Neural cell (in vitro differentiated cells): ENCODE results near the gene RHAG. TPM values are rescaled to one million over a fixed set of nuclear protein-coding genes. Genes with fewer than 3 reads are reported as not detected.

Experiments used
- H2AFZ ChIP-seq: fragments of 200-600, 300-800 bp; sonication (generic), shearing (Covaris generic); 2 replicates; pipeline ENCODE4 v1.6.0; 2014; ENCODE audit warnings: low read depth, mild to moderate bottlenecking, antibody characterized with exemption, low read length, moderate library complexity
- H3F3A ChIP-seq: fragments of 200-600 bp; shearing (Covaris generic); 2 replicates; pipeline ENCODE4 v1.6.1; 2016; ENCODE audit warnings: mild to moderate bottlenecking, moderate library complexity, mixed read lengths, antibody characterized with exemption, low read length; ENCODE audit not compliant: insufficient read depth, poor library complexity, severe bottlenecking
- H3K27ac ChIP-seq: fragments of 200-600, 300-800 bp; sonication (generic), shearing (Covaris generic); 2 replicates; pipeline ENCODE4 v1.5.1; 2014; ENCODE audit warnings: mild to moderate bottlenecking, low read length, moderate library complexity
- H3K27me3 ChIP-seq: fragments of 300-800, 200-600 bp; sonication (generic), shearing (Covaris generic); 2 replicates; pipeline ENCODE4 v1.6.0; 2014; ENCODE audit warnings: mild to moderate bottlenecking, low read depth, low read length, moderate library complexity; ENCODE audit not compliant: insufficient read depth
- H3K36me3 ChIP-seq: fragments of 300-800, 200-600 bp; sonication (generic), shearing (Covaris generic); 2 replicates; pipeline ENCODE4 v1.5.1; 2014; ENCODE audit warnings: mild to moderate bottlenecking, antibody characterized with exemption, low read length, moderate library complexity; ENCODE audit not compliant: insufficient read depth
- H3K4me2 ChIP-seq: fragments of 300-800, 200-600 bp; sonication (generic), shearing (Covaris generic); 2 replicates; pipeline ENCODE4 v1.6.0; 2014; ENCODE audit warnings: mild to moderate bottlenecking, low read length
- H3K4me3 ChIP-seq: fragments of 300-800, 200-600 bp; sonication (generic), shearing (Covaris generic); 2 replicates; pipeline ENCODE4 v1.5.1; 2014; ENCODE audit warnings: mild to moderate bottlenecking, low read length, moderate library complexity
- H3K79me2 ChIP-seq: fragments of 200-600 bp; shearing (Covaris generic); replicated peaks from 2 replicates; pipeline ENCODE4 v1.6.0; 2014; ENCODE audit warnings: mild to moderate bottlenecking, low read length, moderate library complexity; ENCODE audit not compliant: insufficient read depth
- H3K9ac ChIP-seq: fragments of 300-800, 200-600 bp; sonication (generic), shearing (Covaris generic); 2 replicates; pipeline ENCODE4 v1.6.1; 2016; ENCODE audit warnings: mild to moderate bottlenecking, low read length, mixed read lengths
- H3K9me2 ChIP-seq: fragments of 200-600 bp; shearing (Covaris generic); 2 replicates; pipeline ENCODE4 v1.6.1; 2016; ENCODE audit warnings: mild to moderate bottlenecking, low read length, mixed read lengths; ENCODE audit not compliant: insufficient read depth
- H3K9me3 ChIP-seq: fragments of 200-600, 300-800 bp; sonication (generic), shearing (Covaris generic); 2 replicates; pipeline ENCODE4 v1.6.1; 2016; ENCODE audit warnings: mild to moderate bottlenecking, mixed run types, low read length, moderate library complexity, mixed read lengths
- H4K20me1 ChIP-seq: fragments of 200-600 bp; shearing (Covaris generic); 2 replicates; pipeline ENCODE4 v1.6.1; 2016; ENCODE audit warnings: mild to moderate bottlenecking, mixed run types; ENCODE audit not compliant: insufficient read depth
- CTCF ChIP-seq: fragments of 450-650 bp; IDR thresholded peaks from 2 replicates; pipeline ENCODE4 v1.5.1; 2014; ENCODE audit warnings: antibody characterized with exemption, mild to moderate bottlenecking, moderate library complexity; ENCODE audit not compliant: poor library complexity, severe bottlenecking
- EP300 ChIP-seq: fragments of 450-650 bp; conservative IDR thresholded peaks from 2 replicates; pipeline ENCODE4 v1.6.1; 2014; ENCODE audit warnings: antibody characterized with exemption, mild to moderate bottlenecking, moderate library complexity; ENCODE audit not compliant: poor library complexity, severe bottlenecking
- EZH2 ChIP-seq: fragments of 200-600, 300-800 bp; shearing (Covaris generic), sonication (generic); IDR thresholded peaks from 2 replicates; pipeline ENCODE4 v1.6.1; 2014; ENCODE audit warnings: antibody characterized with exemption, low read length, borderline replicate concordance, mild to moderate bottlenecking; ENCODE audit not compliant: insufficient read depth, poor library complexity, severe bottlenecking
- MXI1 ChIP-seq: fragments of 450-650 bp; conservative IDR thresholded peaks from 2 replicates; pipeline ENCODE4 v1.6.1; 2014; ENCODE audit warnings: antibody characterized with exemption, mild to moderate bottlenecking; ENCODE audit not compliant: poor library complexity, severe bottlenecking
- POLR2AphosphoS5 ChIP-seq: IDR thresholded peaks from 2 replicates; pipeline ENCODE4 v1.6.1; 2012
- RAD21 ChIP-seq: fragments of 450-650 bp; conservative IDR thresholded peaks from 2 replicates; pipeline ENCODE4 v1.6.1; 2014; ENCODE audit warnings: antibody characterized with exemption, mild to moderate bottlenecking, moderate library complexity
- REST ChIP-seq: IDR thresholded peaks from 2 replicates; pipeline ENCODE4 v1.6.1; 2012; ENCODE audit warnings: borderline replicate concordance
- SMC3 ChIP-seq: fragments of 450-650 bp; conservative IDR thresholded peaks from 2 replicates; pipeline ENCODE4 v1.6.1; 2014; ENCODE audit warnings: antibody characterized with exemption, mild to moderate bottlenecking, moderate library complexity; ENCODE audit not compliant: poor library complexity
- TAF1 ChIP-seq: IDR thresholded peaks from 2 replicates; pipeline ENCODE4 v1.6.1; 2012; ENCODE audit warnings: low read depth
- polyA plus RNA-seq: library from polyadenylated mRNA; depleted of rRNA; stranded (reverse); fragments of >200 nt; gene quantifications from 2 replicates; pipeline ENCODE4 v1.2.3, GENCODE V29; 2014

Gene RHAG
- polyA plus RNA-seq, 1 donor from 2014 or later = not detected

DNA sequence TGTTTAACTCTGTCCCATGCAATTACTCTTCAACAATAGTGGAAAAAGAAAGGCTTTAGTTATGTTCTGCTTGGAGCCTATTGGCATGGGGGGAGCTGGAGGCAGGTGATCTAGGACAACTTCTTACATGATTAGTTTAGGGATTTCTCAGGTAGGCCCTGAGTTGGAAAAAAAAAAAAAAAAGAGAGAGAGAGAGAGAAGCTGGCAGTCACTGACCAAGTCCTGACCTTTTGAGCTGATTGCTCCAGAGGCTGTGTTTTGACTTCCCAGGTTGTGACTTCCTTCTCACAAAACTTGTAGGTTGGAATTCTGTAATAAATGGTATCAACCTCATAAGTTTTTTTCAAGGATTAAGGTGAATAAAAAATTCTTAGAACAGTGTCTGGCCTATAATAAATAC is 78.4 kb downstream of the RHAG start:
- H3K36me3 ChIP-seq = no peaks in the 10 kb centered on the region
- no peak overlapping the region for H3K4me2 ChIP-seq
- no peaks in the 10 kb centered on the region for H3K79me2 ChIP-seq
- H4K20me1 ChIP-seq = no peaks in the 10 kb centered on the region
- no peaks in the 10 kb centered on the region for H3F3A ChIP-seq
- H3K27ac ChIP-seq = no peak overlapping the region
- no peaks in the 10 kb centered on the region for H3K9me2 ChIP-seq
- TF ChIP-seq SMC3 (no peak), TAF1 (no peak), POLR2AphosphoS5 (no peak), EZH2 (no peak), CTCF (no peak), MXI1 (no peak), EP300 (no peak), REST (no peak), RAD21 (no peak)
- no peaks in the 10 kb centered on the region for H3K27me3 ChIP-seq
- H2AFZ ChIP-seq = no peak overlapping the region
- H3K4me3 ChIP-seq = no peak overlapping the region
- H3K9me3 ChIP-seq = no peaks in the 10 kb centered on the region
- H3K9ac ChIP-seq = no peak overlapping the region

DNA sequence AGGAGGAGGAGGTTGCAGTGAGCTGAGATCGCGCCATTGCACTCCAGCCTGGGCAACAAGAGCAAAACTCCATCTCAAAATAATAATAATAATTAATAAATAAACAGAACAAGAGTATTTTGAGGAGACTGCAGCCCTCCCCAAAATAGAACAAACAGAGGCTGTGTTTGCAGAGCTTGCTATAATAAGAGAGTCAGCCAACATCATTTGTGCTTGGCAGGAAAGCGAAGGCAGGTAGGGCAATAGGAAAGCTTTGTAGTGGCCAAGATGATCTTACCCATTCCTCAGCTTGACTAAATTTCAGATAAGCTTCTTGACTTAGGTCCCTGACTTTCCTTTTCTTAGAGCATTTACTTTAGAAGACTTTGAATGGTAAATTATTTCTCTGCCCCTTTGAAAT is 79.5 kb downstream of the RHAG start:
- no peaks in the 10 kb centered on the region for H3K36me3 ChIP-seq
- no peaks in the 10 kb centered on the region for H3F3A ChIP-seq
- H2AFZ ChIP-seq = no peak overlapping the region
- H3K4me2 ChIP-seq = no peak overlapping the region
- H3K79me2 ChIP-seq = no peaks in the 10 kb centered on the region
- H3K27me3 ChIP-seq = peaks cover 7% of the 10 kb centered on the region
- no peaks in the 10 kb centered on the region for H3K9me2 ChIP-seq
- H3K4me3 ChIP-seq = no peak overlapping the region
- no peak for TF ChIP-seq POLR2AphosphoS5
- no peak for TF ChIP-seq RAD21
- TF ChIP-seq TAF1 = no peak
- TF ChIP-seq SMC3 = no peak
- no peak for TF ChIP-seq EZH2
- no peak overlapping the region for H3K9ac ChIP-seq
- H3K27ac ChIP-seq = no peak overlapping the region
- H4K20me1 ChIP-seq = no peaks in the 10 kb centered on the region
- no peaks in the 10 kb centered on the region for H3K9me3 ChIP-seq

- Histone ChIP-seq H3K36me3 (no peaks in the 10 kb centered on the region), H3K79me2 (no peaks in the 10 kb centered on the region), H3K4me2 (no peak overlapping the region)
Measured at GRCh38 chr6:49556429-49556837, 80.2 kb downstream of the RHAG start.

More at GRCh38 chr6:49556429-49556837, 80.2 kb downstream of the RHAG start:
- H3K27me3 ChIP-seq = peaks cover 14% of the 10 kb centered on the region
- H3K9me2 ChIP-seq = no peaks in the 10 kb centered on the region
- TF ChIP-seq TAF1 = no peak
- TF ChIP-seq CTCF = no peak
- no peak for TF ChIP-seq MXI1
- no peak for TF ChIP-seq REST
- no peak for TF ChIP-seq POLR2AphosphoS5
- no peak for TF ChIP-seq RAD21
- no peak for TF ChIP-seq EZH2
- no peak for TF ChIP-seq SMC3
- TF ChIP-seq EP300 = no peak
- no peaks in the 10 kb centered on the region for H4K20me1 ChIP-seq
- H3K27ac ChIP-seq = no peak overlapping the region
- H3K9ac ChIP-seq = no peak overlapping the region
- H2AFZ ChIP-seq = no peak overlapping the region
- no peaks in the 10 kb centered on the region for H3K9me3 ChIP-seq
- peaks cover 4% of the 10 kb centered on the region for H3F3A ChIP-seq
- no peak overlapping the region for H3K4me3 ChIP-seq
